ENCODE data around the gene CLEC5A.
"Not testable (repeated sequence)": the region's sequence is repeated elsewhere in the genome, so short reads cannot be mapped to it uniquely, and the experiment has no call there.

CLEC5A gene

GRCh38 chr7:141949451-141949850, 2.7 kb upstream of the CLEC5A start:
- DNase-seq (ENCODE audit: low read depth in 2 of 2, low spot score in 1 of 2) = no peak

GRCh38 chr7:141949021-141949420, 2.2 kb upstream of the CLEC5A start:
- DNase-seq (ENCODE audit: low read depth in 2 of 2, low spot score in 1 of 2) = no peak

- no peak for DNase-seq (ENCODE audit: low read depth in 2 of 2, low spot score in 1 of 2)
Measured at GRCh38 chr7:141945356-141945755, 1.4 kb downstream of the CLEC5A start.

- DNase-seq (ENCODE audit: low read depth in 2 of 2, low spot score in 1 of 2) = no peak
Measured at GRCh38 chr7:141944811-141945210, 2.0 kb downstream of the CLEC5A start.

GRCh38 chr7:141943846-141944245, 2.9 kb downstream of the CLEC5A start:
- no peak for DNase-seq (ENCODE audit: low read depth in 2 of 2, low spot score in 1 of 2)

- no peak for DNase-seq (ENCODE audit: low read depth in 2 of 2, low spot score in 1 of 2)
Measured at GRCh38 chr7:141941075-141941474, 5.7 kb downstream of the CLEC5A start.

- DNase-seq (ENCODE audit: low read depth in 2 of 2, low spot score in 1 of 2) = no peak
Measured at GRCh38 chr7:141930211-141930610, 16.6 kb downstream of the CLEC5A start.

GRCh38 chr7:141928845-141929195, 18.0 kb downstream of the CLEC5A start:
- DNase-seq (ENCODE audit: low read depth in 2 of 2, low spot score in 1 of 2) = no peak

GRCh38 chr7:141928146-141928844, 18.5 kb downstream of the CLEC5A start:
- no peak for DNase-seq (ENCODE audit: low read depth in 2 of 2, low spot score in 1 of 2)

GRCh38 chr7:141920281-141920680, 26.5 kb downstream of the CLEC5A start:
- no peak for DNase-seq (ENCODE audit: low read depth in 2 of 2, low spot score in 1 of 2)

GRCh38 chr7:141916099-141916498, 30.7 kb downstream of the CLEC5A start, which contains the start of gene OR9A4:
OR9A4 (plus strand) TSS chr7:141916399; CDS start chr7:141918876, 2,477 bp downstream.
- no peak for DNase-seq (ENCODE audit: low read depth in 2 of 2, low spot score in 1 of 2)

- no peak for DNase-seq (ENCODE audit: low read depth in 2 of 2, low spot score in 1 of 2)
Measured at GRCh38 chr7:141915565-141915964, 31.2 kb downstream of the CLEC5A start.

GRCh38 chr7:141911391-141911790, 35.4 kb downstream of the CLEC5A start:
- no peak for DNase-seq (ENCODE audit: low read depth in 2 of 2, low spot score in 1 of 2)

GRCh38 chr7:141906285-141906684, 40.5 kb downstream of the CLEC5A start:
- DNase-seq (ENCODE audit: low read depth in 2 of 2, low spot score in 1 of 2) = no peak

GRCh38 chr7:141899366-141899765, 47.4 kb downstream of the CLEC5A start:
- DNase-seq (ENCODE audit: low read depth in 2 of 2, low spot score in 1 of 2) = not testable (repeated sequence)

GRCh38 chr7:141891336-141891735, 55.4 kb downstream of the CLEC5A start:
- DNase-seq (ENCODE audit: low read depth in 2 of 2, low spot score in 1 of 2) = no peak

- DNase-seq (ENCODE audit: low read depth in 2 of 2, low spot score in 1 of 2) = no peak
Measured at GRCh38 chr7:141889321-141889720, 57.5 kb downstream of the CLEC5A start.

- no peak for DNase-seq (ENCODE audit: low read depth in 2 of 2, low spot score in 1 of 2)
Measured at GRCh38 chr7:141884539-141885225, 62.1 kb downstream of the CLEC5A start.

- no peak for DNase-seq (ENCODE audit: low read depth in 2 of 2, low spot score in 1 of 2)
Measured at GRCh38 chr7:141880960-141881359, 65.8 kb downstream of the CLEC5A start.

GRCh38 chr7:141877365-141877764, 69.4 kb downstream of the CLEC5A start:
- no peak for DNase-seq (ENCODE audit: low read depth in 2 of 2, low spot score in 1 of 2)

Data from stimulated activated CD8-positive, alpha-beta memory T cell treated with anti-CD3 and anti-CD28 coated beads, Interleukin-4, amount 100 ng/mL, for 1 hour (primary cell).